ENCODE results near the gene RGS16.
A peak's percentile ranks its signal among the peaks of the same experiment; 100 is the strongest.

RGS16 gene

DNA sequence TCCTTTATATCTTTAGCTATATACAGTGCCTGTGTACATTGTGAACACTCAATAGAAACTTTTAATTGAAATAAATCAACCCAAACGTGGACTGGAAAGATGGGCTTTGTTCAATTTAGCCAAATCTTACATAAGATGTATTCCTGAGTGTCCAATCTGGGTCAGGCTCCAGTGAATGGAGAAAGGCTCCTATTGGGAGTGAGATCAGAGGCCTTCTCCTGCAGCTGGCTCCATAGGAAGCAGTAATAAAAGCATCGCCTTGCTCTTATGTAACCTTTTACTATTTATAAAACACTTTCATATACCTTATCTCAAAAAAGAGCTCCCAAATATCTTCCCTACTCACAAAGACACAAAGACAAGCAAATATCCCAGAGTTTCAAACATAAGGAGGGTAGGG is 24.9 kb upstream of the RGS16 start:
- DNase-seq = no peak

DNA sequence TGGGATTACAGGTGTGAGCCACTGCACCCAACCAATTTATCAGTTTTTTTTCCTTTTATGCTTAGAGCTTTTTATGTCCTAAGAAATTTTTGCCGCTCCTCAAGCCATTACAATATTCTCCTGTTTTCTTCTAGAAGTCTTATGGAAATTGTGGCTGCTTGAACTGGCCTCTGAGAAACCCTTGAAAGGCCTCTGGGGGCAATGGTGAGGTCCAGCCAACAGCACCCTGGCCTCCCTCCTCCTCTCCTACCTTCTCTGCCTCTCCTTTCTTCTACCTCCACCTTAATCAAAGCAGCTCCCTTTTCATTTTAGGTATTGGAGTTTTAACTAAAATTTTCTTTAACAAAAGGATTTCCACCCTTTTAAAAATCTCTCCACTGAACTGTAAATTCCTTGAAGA is 24.5 kb upstream of the RGS16 start:
- no peak for DNase-seq

DNA sequence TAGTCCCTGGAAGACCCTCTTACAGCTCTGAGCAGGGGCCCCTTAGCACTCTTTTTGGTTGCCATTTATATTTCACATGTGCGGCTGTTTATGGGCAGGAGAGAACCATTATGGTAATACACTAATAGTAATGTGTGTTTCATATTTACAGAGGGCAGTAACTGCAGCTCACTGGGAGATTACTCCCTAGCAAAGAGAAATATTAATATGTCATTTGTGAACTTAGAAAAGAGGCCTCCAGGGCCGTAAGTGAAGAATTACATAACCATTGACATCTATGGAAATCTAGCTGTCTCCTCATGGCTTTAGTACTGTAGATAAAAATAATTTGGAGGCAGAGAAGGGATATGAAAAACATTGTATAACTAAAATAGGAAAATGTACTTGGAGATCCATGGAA is 23.4 kb upstream of the RGS16 start:
- no peak for DNase-seq

DNA sequence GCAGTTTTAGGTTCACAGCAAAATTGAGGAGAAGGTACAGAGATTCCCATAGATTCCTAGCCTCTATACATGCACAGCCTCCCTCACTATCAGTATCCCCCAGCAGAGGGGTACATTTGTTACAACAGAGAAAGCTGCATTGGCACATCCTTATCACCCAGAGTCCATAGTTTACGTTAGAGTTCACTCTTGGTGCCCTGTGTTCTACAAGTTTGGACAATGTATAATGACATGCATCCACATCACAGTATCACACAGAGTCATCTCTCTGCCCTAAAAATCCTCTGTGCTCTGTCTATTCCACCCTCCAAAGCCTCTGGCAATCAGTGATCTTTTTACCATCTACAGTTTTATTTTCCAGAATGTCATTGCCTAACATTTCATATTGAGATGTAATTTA is 22.3 kb upstream of the RGS16 start:
- no peak for DNase-seq

DNA sequence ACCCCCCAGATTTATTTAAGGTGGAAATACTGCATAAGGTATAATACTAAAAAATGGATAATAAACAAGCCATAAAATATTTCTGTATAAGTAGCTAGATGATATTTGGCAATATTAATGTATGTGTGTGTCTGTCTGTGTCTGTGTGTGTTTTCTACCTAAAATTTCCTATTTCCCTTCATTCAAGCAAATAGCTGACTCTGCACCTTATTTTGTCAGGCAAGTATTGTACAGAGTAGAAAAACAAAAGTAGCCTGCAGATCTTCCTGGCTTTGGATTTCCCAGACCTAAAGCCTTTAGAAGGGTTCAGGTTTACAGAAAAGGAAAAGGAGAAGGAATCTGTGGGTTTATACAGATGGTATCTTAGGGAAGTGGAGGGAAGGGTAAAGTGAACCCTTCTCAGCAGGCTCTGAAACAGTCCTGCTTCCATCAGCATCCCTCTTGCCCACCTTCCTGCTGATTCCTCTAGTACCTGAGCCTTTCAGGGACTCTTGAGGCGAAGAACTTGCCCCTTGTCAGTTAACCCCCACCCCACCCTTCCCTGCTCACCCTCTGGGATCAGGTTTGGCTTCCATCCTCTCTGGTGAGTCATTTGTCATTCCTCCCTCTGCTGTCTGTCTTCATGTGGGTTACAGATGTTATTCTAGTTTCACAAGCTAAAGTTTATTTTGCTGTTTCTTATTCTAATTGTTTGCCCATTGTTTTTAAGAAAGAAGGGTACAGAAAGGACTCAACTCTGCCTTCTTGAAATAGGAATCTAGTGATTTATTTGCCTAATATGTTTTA is 21.7 kb upstream of the RGS16 start:
- no peak for DNase-seq

DNA sequence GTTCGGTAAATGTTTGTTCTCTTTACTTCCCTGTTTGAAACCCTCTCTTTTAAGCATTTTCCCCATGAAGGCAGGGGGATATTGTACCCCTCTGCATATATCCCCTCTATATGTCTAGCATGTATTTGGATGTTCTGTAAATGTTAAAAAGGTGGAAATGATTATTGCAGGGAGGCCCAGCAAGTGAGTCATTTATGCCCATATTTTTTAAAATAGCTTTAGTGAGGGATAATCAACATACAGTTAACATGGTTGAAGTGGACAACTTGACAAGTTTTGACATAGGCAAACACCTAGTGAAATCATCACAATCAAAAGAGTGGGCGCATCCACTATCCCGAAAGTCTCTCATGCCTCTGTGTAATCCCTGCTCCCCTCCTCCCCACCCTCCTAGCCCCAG is 20.8 kb upstream of the RGS16 start:
- no peak for DNase-seq

DNA sequence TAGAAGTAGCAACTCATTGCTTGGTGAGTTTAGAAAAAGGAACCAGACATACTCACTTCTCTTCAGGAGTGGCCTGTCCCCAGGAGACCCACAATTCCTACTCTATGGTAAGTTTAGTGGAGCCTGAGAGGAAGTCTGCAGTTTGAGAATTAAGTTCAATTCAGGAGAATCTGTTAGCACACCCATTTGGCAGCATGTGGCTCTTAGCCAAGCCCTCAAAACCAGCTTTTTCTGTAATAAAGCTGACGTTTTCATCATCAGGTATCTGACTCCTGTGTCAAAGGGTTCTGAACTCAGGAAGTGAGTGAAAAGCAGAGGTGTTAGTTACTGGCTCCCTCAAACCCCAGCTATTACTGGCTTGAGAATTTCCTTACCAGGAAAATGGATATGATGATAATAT is 20.4 kb upstream of the RGS16 start:
- no peak for DNase-seq

DNA sequence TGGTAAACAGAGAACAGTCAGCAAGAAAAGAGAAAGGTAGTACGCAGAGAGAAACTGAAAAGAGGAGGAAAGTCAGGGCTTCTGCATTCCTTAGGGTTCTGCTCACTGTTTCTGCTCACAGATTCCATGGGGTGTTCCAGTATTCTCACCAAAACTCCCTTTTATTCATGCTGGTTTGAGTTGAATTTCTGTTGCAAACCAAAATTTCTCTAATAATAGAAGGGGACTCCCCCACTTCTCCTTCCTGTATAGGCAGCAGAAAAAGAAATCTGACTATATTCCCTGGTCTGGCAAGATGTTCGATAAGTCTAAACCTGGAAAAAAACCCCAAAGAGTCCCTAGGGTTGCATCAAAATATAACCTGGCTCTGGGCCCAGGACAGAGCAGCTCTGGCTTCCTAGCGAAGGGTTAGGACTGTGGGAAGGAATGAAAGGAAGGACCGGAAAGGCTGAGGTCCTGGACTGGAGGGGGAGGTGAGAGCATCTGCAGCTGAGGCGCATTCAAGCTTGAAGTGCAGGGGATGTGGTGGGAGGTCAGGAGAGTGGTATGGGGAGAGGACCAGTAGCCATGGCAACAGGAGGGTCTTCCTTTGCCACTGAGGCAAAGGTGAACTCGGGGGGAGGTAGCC is 18.8 kb upstream of the RGS16 start:
- no peak for DNase-seq

DNA sequence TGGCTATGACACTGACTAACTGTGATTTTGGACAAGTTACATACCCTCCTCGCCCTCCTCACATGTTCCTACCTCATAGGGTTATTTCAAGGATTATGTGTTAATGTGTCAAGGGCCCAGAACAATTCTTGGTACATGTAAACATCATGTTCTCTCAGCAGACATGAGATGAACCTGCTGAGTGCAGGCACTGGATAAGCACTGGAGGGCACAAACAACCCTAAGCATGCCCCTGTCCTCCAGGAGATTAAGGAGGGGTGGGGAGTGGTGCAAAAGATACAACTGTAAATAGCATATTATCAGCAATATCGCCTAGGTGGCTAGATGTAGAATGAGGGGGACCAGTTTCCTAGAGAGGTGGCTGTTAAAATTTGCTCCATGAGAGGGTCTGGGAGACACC is 17.7 kb upstream of the RGS16 start:
- DNase-seq = no peak

DNA sequence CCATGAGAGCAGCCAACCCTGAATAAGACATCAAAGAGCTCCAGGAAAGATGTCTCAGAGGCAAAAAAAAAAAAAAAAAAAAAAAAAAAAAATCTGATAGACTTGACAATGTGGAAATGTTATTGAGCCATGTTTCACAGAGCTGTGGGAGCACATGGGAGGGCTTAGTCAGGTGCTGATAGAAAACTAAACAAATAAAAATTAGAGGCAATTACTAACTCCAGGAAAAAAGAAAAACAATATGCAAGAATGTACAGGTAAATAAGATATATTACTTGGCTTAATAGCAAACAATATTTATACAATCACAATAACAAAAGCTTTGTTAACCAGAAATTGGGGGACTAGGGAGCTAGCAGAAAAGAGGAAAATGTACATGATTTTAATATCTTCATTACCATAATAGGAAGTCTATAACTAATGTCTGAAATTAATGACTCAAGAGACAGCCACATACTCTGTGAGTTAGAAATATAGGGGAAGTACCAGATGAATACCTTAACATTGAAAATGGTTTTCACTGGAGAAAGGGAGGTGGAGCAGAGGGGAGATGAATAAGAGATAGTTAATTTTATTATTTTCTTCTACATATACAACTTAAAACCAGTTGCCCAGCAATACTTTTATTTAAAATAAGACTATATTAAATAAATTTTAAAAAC is 16.9 kb upstream of the RGS16 start:
- no peak for DNase-seq

DNA sequence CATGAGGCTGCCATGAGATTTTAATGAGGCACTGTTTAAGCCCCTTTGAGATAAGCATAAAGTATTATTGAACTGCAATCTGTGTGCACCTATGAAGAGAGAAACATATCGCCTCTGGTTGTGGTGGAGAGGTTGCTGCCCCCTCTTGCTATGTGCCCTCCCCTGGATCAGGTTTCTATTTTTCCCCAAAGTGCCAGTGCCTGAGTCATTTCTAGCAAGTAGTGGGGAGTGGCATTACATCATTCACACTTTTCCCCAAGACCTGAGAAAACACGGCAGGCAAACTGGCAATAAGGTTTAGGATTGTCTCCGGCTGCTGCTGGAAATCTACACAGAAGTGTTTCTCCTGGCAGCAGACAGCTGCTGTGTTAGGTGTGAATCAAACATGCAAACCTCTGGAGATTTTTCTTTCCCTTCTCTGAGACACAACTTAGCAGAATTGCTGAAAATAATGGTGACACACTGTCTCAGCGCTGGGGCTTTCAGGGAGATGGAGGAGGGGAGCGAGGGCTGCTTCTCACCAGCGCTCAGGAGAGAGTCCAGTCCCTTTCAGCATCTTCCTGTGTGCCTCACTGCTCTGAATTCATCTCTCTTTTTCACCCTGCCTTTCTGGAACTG is 13.7 kb upstream of the RGS16 start:
- DNase-seq = no peak

DNA sequence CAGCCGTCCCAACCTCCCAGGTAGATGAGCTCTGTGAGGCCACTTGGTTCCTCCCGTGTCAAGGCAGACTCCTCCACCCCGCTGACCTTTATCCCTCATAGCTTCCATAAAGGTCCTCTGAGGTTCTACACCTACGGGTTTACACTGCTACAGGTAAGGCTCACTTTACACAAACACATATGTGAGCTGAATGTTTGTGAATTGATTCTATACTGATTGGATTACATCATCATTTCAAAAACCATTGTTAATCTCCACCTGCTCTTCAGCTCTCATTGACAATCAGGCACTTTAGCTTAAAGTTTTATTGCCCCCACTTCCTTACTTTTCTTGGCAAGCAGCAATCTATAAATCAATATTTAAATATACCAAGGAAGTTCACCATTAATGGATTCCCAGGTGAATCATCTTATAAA is 12.8 kb upstream of the RGS16 start:
- no peak for DNase-seq

DNA sequence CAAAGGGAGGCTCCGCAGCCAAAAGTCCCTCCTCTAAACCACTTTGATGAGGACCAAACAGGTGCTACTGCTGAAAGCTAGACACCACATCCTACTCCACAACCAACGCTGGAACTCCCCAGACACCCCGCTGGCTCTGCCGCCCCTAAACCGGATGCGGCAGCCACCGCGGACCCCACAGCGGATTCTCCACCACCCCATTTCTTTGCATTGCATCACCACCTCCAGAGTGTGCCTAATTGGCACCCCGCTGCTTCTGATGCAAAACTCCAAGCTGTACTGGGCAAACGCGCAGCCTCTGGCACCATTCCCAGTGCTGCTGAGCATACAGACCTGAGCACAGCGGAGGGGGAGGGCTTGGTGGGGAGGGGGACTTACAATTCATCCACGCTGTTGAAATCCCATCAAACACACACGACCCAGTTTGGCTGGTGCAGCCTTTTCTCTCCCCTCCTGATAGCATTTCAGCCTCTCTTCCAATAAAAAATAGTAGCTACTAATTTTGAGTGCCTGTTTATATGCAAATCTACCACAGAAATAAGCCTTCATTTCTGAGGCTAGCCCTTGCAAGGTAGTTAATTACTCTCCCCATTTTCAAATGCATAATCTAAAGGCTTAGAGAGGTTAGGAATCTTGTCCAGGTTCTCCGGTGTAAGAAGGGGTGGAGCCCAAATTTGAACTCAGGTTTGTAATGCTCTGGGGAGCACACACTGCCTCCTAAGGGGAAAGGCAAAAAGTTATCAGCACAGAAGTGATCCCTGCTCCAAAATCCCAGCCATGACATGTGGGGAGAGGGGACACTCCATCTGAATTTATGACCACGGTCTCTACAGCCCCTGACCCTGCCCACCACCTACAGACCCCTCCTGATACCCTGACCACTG is 12.2 kb upstream of the RGS16 start:
- DNase-seq = peak; percentile 80

DNA sequence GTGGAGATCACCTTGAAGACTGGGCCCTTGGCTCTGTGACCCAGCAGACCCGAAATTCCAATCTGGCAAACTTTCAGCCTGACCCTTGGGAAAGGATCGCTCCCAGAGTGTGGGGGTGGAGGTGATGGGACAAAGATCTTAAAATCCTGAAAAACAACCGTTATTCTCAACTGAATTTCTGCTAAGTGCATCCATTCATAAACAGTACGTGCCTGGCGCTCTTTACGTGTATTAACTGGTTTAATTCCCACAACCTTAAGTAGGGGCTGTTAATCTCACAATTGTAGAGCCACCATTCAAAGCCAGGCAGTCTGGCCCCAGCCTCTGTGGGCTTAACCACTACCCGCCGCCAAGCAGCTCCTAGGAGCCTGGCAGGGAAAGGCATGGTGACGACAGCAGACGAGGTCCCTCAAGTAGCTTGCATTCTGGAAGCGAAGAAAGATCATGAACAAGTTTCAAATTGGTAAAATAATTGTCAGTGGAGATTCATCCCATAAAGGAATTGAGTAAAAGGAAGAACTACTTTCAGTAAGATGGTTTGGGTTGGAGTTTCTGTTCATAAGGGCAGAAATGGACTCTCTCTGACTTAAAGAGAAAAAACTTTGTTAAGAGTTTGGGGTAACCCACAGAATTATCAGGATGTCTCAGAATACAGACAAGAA is 11.4 kb upstream of the RGS16 start:
- DNase-seq = no peak

DNA sequence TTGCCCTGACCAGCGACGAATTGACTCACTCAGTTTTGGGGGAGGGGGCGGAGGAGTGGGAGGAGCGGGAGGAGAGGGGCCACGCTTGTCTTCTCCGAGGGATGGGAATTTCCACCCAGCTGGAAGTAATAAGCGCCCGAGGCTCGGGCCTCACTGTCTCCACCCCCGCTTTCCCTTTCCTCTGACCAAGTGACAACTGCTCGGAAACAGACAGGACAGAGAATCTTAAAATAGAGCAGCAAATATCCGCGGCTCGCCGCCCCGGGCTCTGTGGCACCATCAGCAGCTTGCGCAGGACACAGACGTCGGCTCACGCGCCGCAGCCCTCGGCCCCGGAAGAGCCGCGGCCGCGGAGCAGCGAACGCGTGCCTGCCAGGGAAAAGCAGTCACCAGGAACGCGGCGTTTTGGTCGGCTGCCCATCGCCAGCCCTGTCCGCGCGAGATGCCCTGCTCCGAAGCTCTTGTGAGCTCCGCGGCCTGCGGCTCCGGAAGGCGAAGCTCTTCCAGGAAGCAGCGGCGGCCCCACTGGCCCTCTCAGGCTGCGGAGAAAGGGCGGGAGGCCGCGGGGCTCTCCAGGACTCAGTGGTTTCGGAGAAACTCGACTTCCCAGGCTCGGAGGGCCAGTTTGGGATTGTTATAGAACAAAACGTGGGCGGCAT is 10.7 kb upstream of the RGS16 start:
- peak; percentile 46 for DNase-seq

DNA sequence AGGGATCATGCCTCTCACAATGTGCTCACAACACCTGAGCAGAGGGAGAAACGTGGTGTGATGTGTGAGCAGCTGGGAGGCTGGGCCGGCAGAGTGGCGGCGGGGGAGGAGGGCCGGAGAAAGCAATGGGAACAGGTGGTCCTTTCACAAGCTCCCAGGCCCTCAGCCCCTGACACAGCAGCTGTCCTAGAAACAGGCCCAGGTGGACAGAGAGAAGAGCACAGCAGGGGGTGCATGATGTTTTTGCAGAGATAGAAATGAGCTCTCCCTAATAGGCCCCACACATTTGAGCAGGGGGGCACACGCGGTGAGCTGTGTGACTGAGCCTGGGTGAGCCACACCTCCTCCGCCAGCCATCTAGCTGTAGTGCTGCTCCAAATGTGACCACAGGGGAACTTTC is 7.6 kb upstream of the RGS16 start:
- DNase-seq = no peak

DNA sequence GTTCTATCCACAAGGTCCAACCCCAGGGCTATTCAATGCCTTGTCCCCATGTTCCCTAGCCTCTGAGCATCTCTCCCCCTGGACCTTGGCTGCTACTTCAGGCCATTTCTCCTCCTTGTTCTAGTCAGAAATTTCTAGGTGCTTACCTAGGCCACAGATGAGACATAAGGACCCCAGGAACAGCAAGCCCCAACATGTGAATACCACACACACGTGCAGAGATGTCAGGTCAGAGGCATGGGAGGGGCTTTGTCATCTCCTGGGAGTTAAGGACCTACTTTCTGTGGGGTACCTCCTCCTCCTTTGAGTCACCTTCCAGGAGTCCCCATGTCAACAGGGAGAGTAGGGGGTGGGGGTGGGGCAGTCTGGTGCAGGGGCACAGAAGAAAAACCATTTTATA is 7.1 kb upstream of the RGS16 start:
- DNase-seq = no peak

DNA sequence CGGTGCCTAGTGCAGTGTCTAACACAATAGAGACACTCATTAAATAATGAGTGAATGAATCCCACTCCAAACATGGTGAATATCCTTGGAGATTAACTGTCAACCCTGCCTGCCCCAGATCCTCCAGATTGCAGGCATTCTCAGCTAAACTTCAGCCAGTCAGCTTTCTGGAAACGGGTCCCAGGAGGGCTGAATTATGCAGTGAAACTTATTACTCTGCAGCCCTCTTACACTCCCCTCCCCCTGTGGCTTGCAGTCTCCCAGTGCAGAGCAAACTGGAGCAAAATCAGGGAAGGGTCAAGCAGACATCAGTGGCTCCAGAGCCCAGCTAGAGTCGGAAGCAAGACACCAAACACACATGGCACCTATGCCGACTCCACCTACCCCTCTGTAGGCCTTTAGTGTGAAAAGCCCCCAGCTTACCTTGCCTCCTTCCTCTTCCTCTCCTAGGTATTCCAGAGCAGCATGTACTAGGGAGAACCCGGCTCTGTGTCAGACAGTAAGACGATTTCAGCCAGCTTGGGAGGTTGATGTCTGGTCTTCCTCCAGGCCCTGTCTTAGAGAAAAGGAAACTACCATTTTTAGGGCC is 6.5 kb upstream of the RGS16 start:
- no peak for DNase-seq

DNA sequence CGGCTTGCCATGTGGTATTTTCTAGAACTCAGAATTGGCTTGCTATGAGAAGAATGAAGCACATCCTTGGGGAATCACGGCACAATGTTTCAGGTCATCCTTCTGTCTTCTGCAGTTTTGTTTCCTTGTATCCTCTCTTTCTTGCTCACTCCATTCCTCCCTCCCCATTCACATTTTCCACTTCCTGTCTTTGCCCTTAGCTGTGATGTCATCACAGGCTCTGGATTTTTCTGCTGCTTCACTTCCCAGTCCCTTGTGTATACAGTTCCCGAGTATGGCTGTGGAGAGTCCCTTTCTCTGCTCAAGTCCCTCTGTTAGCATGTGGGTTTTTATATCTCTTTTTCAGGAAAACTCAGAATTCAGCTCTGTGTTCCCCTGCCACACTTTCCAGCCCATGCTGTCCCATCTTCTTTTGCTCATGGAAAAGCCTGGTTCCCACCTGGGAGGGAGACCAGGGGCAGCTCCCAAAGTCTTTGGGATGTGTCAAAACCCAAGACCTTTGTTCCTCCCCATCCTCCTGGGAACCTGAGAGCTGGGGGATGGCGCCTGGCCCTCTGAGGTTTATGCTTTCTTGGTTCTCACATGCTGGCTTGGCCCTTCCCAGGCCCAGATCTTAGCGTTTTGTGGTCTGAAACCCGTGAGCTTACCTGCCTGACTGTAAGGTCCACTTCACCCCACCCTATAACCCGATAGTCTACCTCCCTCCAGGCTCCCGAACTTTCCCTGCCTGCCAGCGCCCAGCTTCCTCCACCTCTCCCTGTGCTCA is 4.8 kb upstream of the RGS16 start:
- DNase-seq = no peak

DNA sequence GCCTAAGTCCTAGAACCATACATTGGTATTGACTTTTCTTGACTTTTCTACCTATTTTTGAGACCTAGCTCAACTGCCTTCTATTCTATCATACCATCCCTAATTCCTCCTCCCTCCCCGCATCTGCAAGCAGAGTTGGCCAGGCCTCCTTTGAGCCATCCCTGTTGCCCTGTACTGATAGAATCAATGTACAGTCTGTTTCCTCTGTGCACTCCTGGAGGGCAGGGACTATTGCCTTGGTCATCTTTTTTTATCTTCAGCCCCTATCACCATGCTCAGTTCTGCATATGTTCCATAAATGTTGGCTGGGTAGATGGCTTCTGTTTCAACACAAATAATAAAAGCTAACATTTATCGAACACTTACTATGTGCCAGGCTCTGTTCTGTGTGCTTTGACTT is 4.0 kb upstream of the RGS16 start:
- no peak for DNase-seq

DNA sequence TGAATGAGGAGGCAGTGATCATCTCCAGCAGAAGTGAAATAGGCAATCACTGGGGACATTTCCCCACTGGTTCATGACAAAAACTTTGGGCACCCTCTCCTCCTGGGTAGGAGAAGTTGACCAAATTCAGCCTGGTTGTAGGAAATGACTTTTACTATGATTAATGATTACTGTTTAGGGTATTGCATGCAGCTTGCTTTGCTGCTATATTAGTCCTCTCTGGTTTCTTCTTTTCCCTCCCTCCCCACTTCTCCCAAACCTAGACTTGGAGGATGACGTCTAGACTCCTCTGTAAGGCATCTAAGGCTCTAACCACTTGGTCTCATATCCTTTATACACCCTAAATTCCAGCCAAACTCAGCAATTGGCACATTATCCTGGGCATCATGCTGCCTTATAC is 3.4 kb upstream of the RGS16 start:
- DNase-seq = no peak
